Liver (tissue), 9 donors: ENCODE data around the gene GNG7. TPM values are rescaled to one million over a fixed set of nuclear protein-coding genes. Genes with fewer than 3 reads are reported as not detected.
A peak's percentile ranks its signal among the peaks of the same experiment; 100 is the strongest.
"Not testable (repeated sequence)": the region's sequence is repeated elsewhere in the genome, so short reads cannot be mapped to it uniquely, and the experiment has no call there.

Experiments
- DNase-seq: peaks from one replicate; pipeline ENCODE4 v3.0.0-alpha.2; 2017; ENCODE audit warnings: low spot score
- H3K27ac ChIP-seq, 2 donors: one replicate each; pipeline ENCODE4 v1.7.0; 2013; ENCODE audit warnings: inconsistent platforms in 2 of 2, low read length in 2 of 2, control low read depth in 1 of 2, low read depth in 1 of 2, mild to moderate bottlenecking in 1 of 2
- H3K27me3 ChIP-seq, 4 donors: one replicate each; pipeline versions ENCODE4 v1.6.1 to v1.7.0; 2013; ENCODE audit warnings: low read length in 3 of 4, inconsistent platforms in 1 of 4, mild to moderate bottlenecking in 1 of 4, moderate library complexity in 1 of 4; ENCODE audit not compliant: control insufficient read depth in 4 of 4, insufficient read depth in 4 of 4
- H3K36me3 ChIP-seq, 4 donors: one replicate each; pipeline versions ENCODE4 v1.6.1 to v1.7.0; 2013; ENCODE audit warnings: low read length in 3 of 4, mild to moderate bottlenecking in 3 of 4, low read depth in 1 of 4, moderate library complexity in 1 of 4; ENCODE audit not compliant: control insufficient read depth in 4 of 4, insufficient read depth in 3 of 4
- H3K4me1 ChIP-seq, 4 donors: one replicate each; pipeline versions ENCODE4 v1.6.1 to v1.7.0; 2013; ENCODE audit warnings: low read length in 3 of 4, mild to moderate bottlenecking in 3 of 4, moderate library complexity in 1 of 4; ENCODE audit not compliant: control insufficient read depth in 4 of 4, insufficient read depth in 4 of 4
- H3K4me3 ChIP-seq, 3 donors: one replicate each; pipeline versions ENCODE4 v1.6.1 to v1.7.0; 2013; ENCODE audit warnings: low read length in 3 of 3, control low read depth in 1 of 3, low read depth in 1 of 3, mild to moderate bottlenecking in 1 of 3
- H3K9ac ChIP-seq, 2 donors: one replicate each; pipeline ENCODE4 v1.7.0; 2013; ENCODE audit warnings: low read length in 2 of 2, mild to moderate bottlenecking in 2 of 2, moderate library complexity in 2 of 2, control low read depth in 1 of 2, low read depth in 1 of 2
- H3K9me3 ChIP-seq, 4 donors: one replicate each; pipeline versions ENCODE4 v1.6.1 to v1.7.0; 2013; ENCODE audit warnings: low read length in 3 of 4; ENCODE audit not compliant: control insufficient read depth in 4 of 4
- EGR1 ChIP-seq, 2 donors: IDR thresholded peaks; 2 replicates each; pipeline ENCODE4 v1.6.1; 2016 to 2018; ENCODE audit warnings: antibody characterized with exemption in 2 of 2, low read depth in 2 of 2
- FOXA1 ChIP-seq: IDR thresholded peaks from 2 replicates; pipeline ENCODE4 v1.6.1; 2016; ENCODE audit warnings: antibody characterized with exemption
- FOXA2 ChIP-seq: IDR thresholded peaks from 2 replicates; pipeline ENCODE4 v1.6.1; 2016; ENCODE audit warnings: antibody characterized with exemption
- HNF4A ChIP-seq, 2 donors: conservative IDR thresholded peaks; 2 replicates each; pipeline ENCODE4 v1.6.1; 2016; ENCODE audit warnings: antibody characterized with exemption in 2 of 2, mild to moderate bottlenecking in 2 of 2
- HNF4G ChIP-seq: IDR thresholded peaks from 2 replicates; pipeline ENCODE4 v1.6.1; 2016; ENCODE audit warnings: antibody characterized with exemption
- JUND ChIP-seq, 2 donors: IDR thresholded peaks; 2 replicates each; pipeline ENCODE4 v1.6.1; 2016; ENCODE audit warnings: antibody characterized with exemption in 2 of 2
- NR2F2 ChIP-seq: IDR thresholded peaks from 2 replicates; pipeline ENCODE4 v1.6.1; 2016; ENCODE audit warnings: antibody characterized with exemption
- RAD21 ChIP-seq, 2 donors: IDR thresholded peaks; 2 replicates each; pipeline ENCODE4 v1.6.1; 2016; ENCODE audit warnings: antibody characterized with exemption in 2 of 2, mild to moderate bottlenecking in 2 of 2
- RXRA ChIP-seq, 2 donors: IDR thresholded peaks; 2 replicates each; pipeline ENCODE4 v1.6.1; 2017 to 2018; ENCODE audit warnings: antibody characterized with exemption in 2 of 2, mild to moderate bottlenecking in 1 of 2
- SP1 ChIP-seq: IDR thresholded peaks from 2 replicates; pipeline ENCODE4 v1.6.1; 2018; ENCODE audit warnings: antibody characterized with exemption, mild to moderate bottlenecking
- TAF1 ChIP-seq: conservative IDR thresholded peaks from 2 replicates; pipeline ENCODE4 v1.6.1; 2016; ENCODE audit warnings: antibody characterized with exemption, mild to moderate bottlenecking
- YY1 ChIP-seq: IDR thresholded peaks from 2 replicates; pipeline ENCODE4 v1.6.1; 2016; ENCODE audit warnings: antibody characterized with exemption, mild to moderate bottlenecking
- WGBS: extraction: QIAGEN DNeasy Blood & Tissue Kit; methylation state at CpG from one replicate; pipeline ENCODE4 v1.1.7; 2013; 5-methylcytosine and 5-hydroxymethylcytosine counted together
- polyA plus RNA-seq, 2 donors: library from polyadenylated mRNA; stranded (reverse) in 1 of 2; unstranded in 1 of 2; fragments of 200-250 nt in 1 of 2; fragments of >200 nt in 1 of 2; fragmentation: Nextera tagmentation in 1 of 2; extraction: Ambion mirVana in 1 of 2; gene quantifications; one replicate each; pipeline versions ENCODE4 v1.2.1 to v1.2.3, GENCODE V29; 2013 to 2015
- total RNA-seq, 2 donors: library from RNA; depleted of rRNA; stranded (reverse); fragments of >200 nt; gene quantifications; one replicate each; pipeline ENCODE4 v1.2.3, GENCODE V29; 2014
- TF ChIP-seq, protein P1 (sequence below): fragments of 150-350 bp; IDR thresholded peaks from 2 replicates; pipeline ENCODE4 v1.5.1; 2017; ENCODE audit warnings: improper control_type of control experiment, low read depth, low read length; ENCODE audit not compliant: missing input control
- TF ChIP-seq, protein P2 (sequence below): IDR thresholded peaks from 2 replicates; pipeline ENCODE4 v1.6.1; 2016; ENCODE audit warnings: antibody characterized with exemption, mild to moderate bottlenecking
- TF ChIP-seq, protein P3 (sequence below): IDR thresholded peaks from 2 replicates; pipeline ENCODE4 v1.6.1; 2016; ENCODE audit warnings: antibody characterized with exemption
- donor health status: healthy.
- donor health status: healthy.
- donor health status: healthy.
- donor health status: healthy.
- donor health status: healthy.

Gene GNG7
- total and polyA plus RNA-seq, 4 donors = 0.75 to 1.9 (median 1.1) TPM

DNA sequence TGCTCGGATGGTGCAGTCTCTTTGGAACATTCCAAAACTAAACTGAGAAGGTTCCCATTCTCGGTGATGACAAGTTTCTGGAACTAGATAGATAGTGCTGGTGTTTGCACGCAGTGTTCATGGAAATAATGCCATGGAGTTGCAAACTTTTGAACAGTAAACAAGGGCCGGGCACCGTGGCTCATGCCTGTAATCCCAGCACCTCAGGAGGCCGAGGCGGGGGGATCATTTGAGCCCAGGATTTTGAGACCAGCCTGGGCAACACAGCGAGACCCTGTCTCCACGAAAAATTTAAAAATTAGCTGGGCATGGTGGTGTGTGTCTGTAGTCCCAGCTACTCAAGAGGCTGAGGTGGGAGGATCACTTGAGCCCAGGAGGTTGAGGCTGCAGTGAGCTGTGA, 95.7 kb downstream of the GNG7 start:
- DNase-seq, H3K9ac ChIP-seq, H3K27me3 ChIP-seq, H3K4me3 ChIP-seq, H3K27ac ChIP-seq, H3K9me3 ChIP-seq, H3K36me3 ChIP-seq: not testable (repeated sequence)
- peaks cover 0 to 14% (median 10%) of the 10 kb centered on the region in 4 donors for H3K4me1 ChIP-seq
- WGBS = 79% methylated on average over 9 of the region's 9 CpGs

DNA sequence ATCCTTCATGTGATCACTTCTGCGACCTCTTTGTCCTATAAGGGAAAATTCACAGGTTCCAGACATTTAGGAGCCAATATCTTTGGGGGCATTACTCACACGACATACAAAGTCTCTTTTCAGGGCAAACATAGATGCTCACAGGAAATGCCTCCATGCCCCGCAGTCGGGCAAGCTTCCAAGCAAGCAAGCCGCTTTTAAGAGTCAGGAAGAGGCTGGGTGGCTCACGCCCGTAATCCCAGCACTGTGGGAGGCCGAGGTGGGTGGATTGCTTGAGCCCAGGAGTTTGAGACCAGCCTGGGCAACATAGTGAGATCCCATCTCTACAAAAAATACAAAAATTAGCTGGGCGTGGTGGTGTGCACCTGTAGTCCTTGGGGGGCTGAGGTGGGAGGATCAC, 96.6 kb downstream of the GNG7 start:
- not testable (repeated sequence) for H3K27me3 ChIP-seq, H3K9me3 ChIP-seq, H3K4me3 ChIP-seq, H3K9ac ChIP-seq, H3K27ac ChIP-seq, H3K36me3 ChIP-seq, DNase-seq
- 89% methylated on average over 9 of the region's 9 CpGs for whole genome bisulfite sequencing
- H3K4me1 ChIP-seq = peaks cover 0 to 12% (median 8%) of the 10 kb centered on the region in 4 donors

DNA sequence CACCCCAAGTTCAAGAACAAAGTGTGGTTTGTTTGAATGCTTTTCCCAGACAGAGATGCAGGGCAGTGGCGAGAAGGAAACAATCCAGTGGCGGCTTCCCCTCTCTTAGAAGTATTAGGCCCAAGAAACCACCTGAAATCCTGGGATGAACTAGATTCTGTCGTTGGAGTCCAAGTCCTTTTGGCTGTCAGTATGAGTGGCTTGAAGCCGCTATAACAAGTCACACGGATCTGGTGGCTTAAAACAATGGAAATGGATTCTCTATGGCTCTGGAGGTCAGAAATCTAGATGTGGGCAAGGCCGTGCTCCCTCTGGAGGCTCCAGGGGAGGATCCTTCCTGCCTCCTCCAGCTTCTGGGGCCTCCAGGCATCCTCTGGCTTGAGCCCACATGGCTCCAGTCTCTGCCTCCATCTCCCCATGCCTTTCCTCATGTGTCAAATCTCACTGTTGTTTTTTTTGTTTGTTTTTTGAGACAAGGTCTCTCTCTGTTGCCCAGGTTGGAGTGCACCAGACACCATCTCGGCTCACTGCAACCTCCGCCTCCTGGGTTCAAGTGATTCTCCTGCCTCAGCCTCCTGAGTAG, 97.7 kb downstream of the GNG7 start:
- no peaks in the 10 kb centered on the region for H3K9me3 ChIP-seq
- DNase-seq = no peak
- no peak overlapping the region for H3K9ac ChIP-seq
- no peaks in the 10 kb centered on the region for H3K36me3 ChIP-seq
- H3K27me3 ChIP-seq = no peaks in the 10 kb centered on the region
- H3K4me1 ChIP-seq = peaks cover 0 to 9% (median 8%) of the 10 kb centered on the region in 4 donors
- no peak overlapping the region for H3K27ac ChIP-seq
- WGBS = 97% methylated on average over 8 of the region's 8 CpGs
- TF ChIP-seq, protein P1, sequence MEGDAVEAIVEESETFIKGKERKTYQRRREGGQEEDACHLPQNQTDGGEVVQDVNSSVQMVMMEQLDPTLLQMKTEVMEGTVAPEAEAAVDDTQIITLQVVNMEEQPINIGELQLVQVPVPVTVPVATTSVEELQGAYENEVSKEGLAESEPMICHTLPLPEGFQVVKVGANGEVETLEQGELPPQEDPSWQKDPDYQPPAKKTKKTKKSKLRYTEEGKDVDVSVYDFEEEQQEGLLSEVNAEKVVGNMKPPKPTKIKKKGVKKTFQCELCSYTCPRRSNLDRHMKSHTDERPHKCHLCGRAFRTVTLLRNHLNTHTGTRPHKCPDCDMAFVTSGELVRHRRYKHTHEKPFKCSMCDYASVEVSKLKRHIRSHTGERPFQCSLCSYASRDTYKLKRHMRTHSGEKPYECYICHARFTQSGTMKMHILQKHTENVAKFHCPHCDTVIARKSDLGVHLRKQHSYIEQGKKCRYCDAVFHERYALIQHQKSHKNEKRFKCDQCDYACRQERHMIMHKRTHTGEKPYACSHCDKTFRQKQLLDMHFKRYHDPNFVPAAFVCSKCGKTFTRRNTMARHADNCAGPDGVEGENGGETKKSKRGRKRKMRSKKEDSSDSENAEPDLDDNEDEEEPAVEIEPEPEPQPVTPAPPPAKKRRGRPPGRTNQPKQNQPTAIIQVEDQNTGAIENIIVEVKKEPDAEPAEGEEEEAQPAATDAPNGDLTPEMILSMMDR = no peak
- TF ChIP-seq, protein P2, sequence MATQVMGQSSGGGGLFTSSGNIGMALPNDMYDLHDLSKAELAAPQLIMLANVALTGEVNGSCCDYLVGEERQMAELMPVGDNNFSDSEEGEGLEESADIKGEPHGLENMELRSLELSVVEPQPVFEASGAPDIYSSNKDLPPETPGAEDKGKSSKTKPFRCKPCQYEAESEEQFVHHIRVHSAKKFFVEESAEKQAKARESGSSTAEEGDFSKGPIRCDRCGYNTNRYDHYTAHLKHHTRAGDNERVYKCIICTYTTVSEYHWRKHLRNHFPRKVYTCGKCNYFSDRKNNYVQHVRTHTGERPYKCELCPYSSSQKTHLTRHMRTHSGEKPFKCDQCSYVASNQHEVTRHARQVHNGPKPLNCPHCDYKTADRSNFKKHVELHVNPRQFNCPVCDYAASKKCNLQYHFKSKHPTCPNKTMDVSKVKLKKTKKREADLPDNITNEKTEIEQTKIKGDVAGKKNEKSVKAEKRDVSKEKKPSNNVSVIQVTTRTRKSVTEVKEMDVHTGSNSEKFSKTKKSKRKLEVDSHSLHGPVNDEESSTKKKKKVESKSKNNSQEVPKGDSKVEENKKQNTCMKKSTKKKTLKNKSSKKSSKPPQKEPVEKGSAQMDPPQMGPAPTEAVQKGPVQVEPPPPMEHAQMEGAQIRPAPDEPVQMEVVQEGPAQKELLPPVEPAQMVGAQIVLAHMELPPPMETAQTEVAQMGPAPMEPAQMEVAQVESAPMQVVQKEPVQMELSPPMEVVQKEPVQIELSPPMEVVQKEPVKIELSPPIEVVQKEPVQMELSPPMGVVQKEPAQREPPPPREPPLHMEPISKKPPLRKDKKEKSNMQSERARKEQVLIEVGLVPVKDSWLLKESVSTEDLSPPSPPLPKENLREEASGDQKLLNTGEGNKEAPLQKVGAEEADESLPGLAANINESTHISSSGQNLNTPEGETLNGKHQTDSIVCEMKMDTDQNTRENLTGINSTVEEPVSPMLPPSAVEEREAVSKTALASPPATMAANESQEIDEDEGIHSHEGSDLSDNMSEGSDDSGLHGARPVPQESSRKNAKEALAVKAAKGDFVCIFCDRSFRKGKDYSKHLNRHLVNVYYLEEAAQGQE = no peak
- TF ChIP-seq RXRA (IDR thresholded peaks at IDR 0.05) = no peak
- H3K4me3 ChIP-seq = no peak overlapping the region

DNA sequence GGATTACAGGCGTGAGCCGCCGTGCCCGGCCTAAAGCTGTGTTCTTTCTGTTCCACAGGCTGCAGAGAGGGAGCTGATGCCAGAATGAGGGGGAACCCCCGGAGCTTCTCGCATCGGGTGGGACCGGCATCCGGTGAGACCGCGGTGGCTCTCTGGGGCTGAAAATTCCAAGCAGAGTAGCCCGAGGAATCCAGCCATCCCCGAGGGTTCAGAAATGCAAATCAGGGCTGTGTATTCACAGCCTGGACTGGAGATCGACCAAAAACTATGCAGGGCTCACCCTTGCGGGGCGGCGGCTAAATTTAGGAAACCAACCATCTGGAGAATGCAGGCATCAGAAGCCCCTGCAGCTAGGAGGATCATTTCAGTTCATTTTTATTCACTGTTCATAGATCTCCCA, 99.2 kb downstream of the GNG7 start:
- H3K4me3 ChIP-seq = peak overlapping the region in 1 of 3 donors; percentile 19
- H3K27ac ChIP-seq = peak overlapping the region; percentile 86 to 92
- peak overlapping the region in 1 of 2 donors; percentile 76 for H3K9ac ChIP-seq
- H3K4me1 ChIP-seq = peaks cover 0 to 16% (median 9%) of the 10 kb centered on the region in 4 donors
- no peaks in the 10 kb centered on the region for H3K36me3 ChIP-seq
- 53% methylated on average over 17 of the region's 17 CpGs for WGBS
- no peaks in the 10 kb centered on the region for H3K9me3 ChIP-seq
- no peak for DNase-seq
- no peaks in the 10 kb centered on the region for H3K27me3 ChIP-seq
- TF ChIP-seq HNF4G (no peak), EGR1 (IDR thresholded peaks at IDR 0.05; ENCODE audit: low read depth in 2 of 2) (no peak), HNF4A (conservative IDR thresholded peaks at IDR 0.05) (no peak), JUND (IDR thresholded peaks at IDR 0.05) (no peak), FOXA1 (no peak), FOXA2 (no peak), SP1 (no peak), NR2F2 (no peak), YY1 (no peak), RXRA (IDR thresholded peaks at IDR 0.05) (no peak), RAD21 (IDR thresholded peaks at IDR 0.05) (no peak), TAF1 (no peak)
- TF ChIP-seq, protein P3, sequence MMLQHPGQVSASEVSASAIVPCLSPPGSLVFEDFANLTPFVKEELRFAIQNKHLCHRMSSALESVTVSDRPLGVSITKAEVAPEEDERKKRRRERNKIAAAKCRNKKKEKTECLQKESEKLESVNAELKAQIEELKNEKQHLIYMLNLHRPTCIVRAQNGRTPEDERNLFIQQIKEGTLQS = no peak
- TF ChIP-seq, protein P1 = no peak
